MCF 10A (cell line): ENCODE measurements around the gene CDC25B. TPM values are rescaled to one million over a fixed set of nuclear protein-coding genes. Genes with fewer than 3 reads are reported as not detected.

ENCODE experiments used
- Bru-seq: library from RNA; stranded (reverse); fragments of 400-500 nt; gene quantifications from one replicate; lab custom pipeline; 2021; lab: Mats Ljungman, UMichigan
- BruChase-seq, 2 experiments: library from RNA; stranded (reverse); fragments of 400-500 nt; gene quantifications; one replicate each; lab custom pipeline; 2021; lab: Mats Ljungman, UMichigan
- BruUV-seq: library from RNA; stranded (reverse); fragments of 400-500 nt; replicated peaks from 2 replicates; lab custom pipeline; 2021; lab: Mats Ljungman, UMichigan
- CTCF ChIA-PET: fragments of 300-600 bp; sonication (Branson Sonifier 250); formaldehyde crosslinking; extraction: SDS; loops from one replicate; lab custom pipeline; 2021; ENCODE audit warnings: antibody characterized with exemption, inconsistent platforms; lab: Yijun Ruan, JAX
- POLR2A ChIA-PET: fragments of 300-600, 350-650 bp; sonication (Branson Sonifier 250); formaldehyde crosslinking; extraction: SDS; loops from one replicate; lab custom pipeline; 2020; ENCODE audit warnings: antibody characterized with exemption, inconsistent platforms; lab: Yijun Ruan, JAX
- DNase-seq: peaks from one replicate; pipeline ENCODE4 v3.0.0-alpha.2; 2018; ENCODE audit not compliant: unreplicated experiment
- H3K27ac Mint-ChIP-seq: one replicate; pipeline ENCODE4 v1.8.0; 2022; ENCODE audit warnings: mild to moderate bottlenecking, low read depth, mixed read lengths; ENCODE audit not compliant: unreplicated experiment
- H3K27me3 Mint-ChIP-seq: one replicate; pipeline ENCODE4 v1.8.0; 2022; ENCODE audit warnings: mixed read lengths; ENCODE audit not compliant: insufficient read depth, unreplicated experiment
- H3K36me3 Mint-ChIP-seq: one replicate; pipeline ENCODE4 v1.8.0; 2022; ENCODE audit warnings: mild to moderate bottlenecking, moderate library complexity, mixed read lengths; ENCODE audit not compliant: insufficient read depth, unreplicated experiment
- H3K4me1 Mint-ChIP-seq: one replicate; pipeline ENCODE4 v1.8.0; 2022; ENCODE audit warnings: mixed read lengths; ENCODE audit not compliant: insufficient read depth, unreplicated experiment
- H3K4me3 Mint-ChIP-seq: one replicate; pipeline ENCODE4 v1.8.0; 2022; ENCODE audit warnings: mild to moderate bottlenecking, moderate library complexity, mixed read lengths; ENCODE audit not compliant: unreplicated experiment
- H3K9me3 Mint-ChIP-seq: one replicate; pipeline ENCODE4 v1.8.0; 2022; ENCODE audit warnings: mixed read lengths; ENCODE audit not compliant: unreplicated experiment
- CTCF ChIP-seq: fragments of 200-600 bp; IDR thresholded peaks from one replicate; pipeline ENCODE4 v1.8.0; 2022; ENCODE audit warnings: antibody characterized with exemption, mild to moderate bottlenecking; ENCODE audit not compliant: unreplicated experiment
- intact Hi-C: fragments of 100-400 bp; cut with micrococcal nuclease; formaldehyde crosslinking; loops from 2 replicates; pipeline ENCODE4 v1.14.1; 2022
- long read RNA-seq: library from polyadenylated mRNA; stranded (forward); transcript quantifications from one replicate; pipeline ENCODE4 v2.0.0, GENCODE V29; 2022
- total RNA-seq: library from RNA; stranded (reverse); gene quantifications from 2 replicates; pipeline ENCODE4 v1.2.3, GENCODE V29; 2022

Gene CDC25B
- total RNA-seq: 134 and 137 TPM in 2 replicates
- Bru-seq, nascent RNA: percentile 72 among the genes with signal in this experiment
- percentile 88 among the genes with signal in this experiment for BruChase-seq, experiment 1, labeled RNA remaining after a 6-hour chase
- percentile 78 among the genes with signal in this experiment for BruChase-seq, experiment 2, labeled RNA remaining after a 2-hour chase
- long read RNA-seq, transcript CDC25B-201 (16 exons, 3,597 nt): major isoform, 48 of 144 reads
- long read RNA-seq, partial matches to known transcripts: 73 of 144 reads
- long read RNA-seq, other reads (novel, unspliced or antisense): 14 of 144 reads

GRCh38 chr20:3795511-3796468 is at the start of gene CDC25B:
Gene CDC25B, plus strand, starts transcription at chr20:3796310. Its CDS starts 222 bp downstream, at chr20:3796532.
- Mint-ChIP-seq H3K27ac (peak within 1 kb of the TSS; percentile 94), H3K4me1 (peaks cover 25% of the 10 kb centered on the region), H3K9me3 (no peaks in the 10 kb centered on the region), H3K27me3 (no peaks in the 10 kb centered on the region), H3K4me3 (peak within 1 kb of the TSS; percentile 97), H3K36me3 (peaks cover 37% of the 10 kb centered on the region)
- ChIA-PET CTCF (interaction anchor here (0.7 to 2.2 kb wide), 11 partner anchors 8 to 40 kb away, joined by 3 to 11 read pairs (median 5); partner anchors contain the start of genes AP5S1 and CENPB), POLR2A (interaction anchor here (0.7 to 3.2 kb wide), 9 partner anchors 10 to 306 kb away, joined by 3 to 36 read pairs (median 4); partner anchors contain the start of genes ADISSP, AP5S1 and CENPB)
- peak; percentile 95 for DNase-seq
- BruUV-seq: TSS peak; percentile 76
- intact Hi-C loops: loop anchor here (1.0 kb wide), 1 partner anchor 25 kb away; the partner anchor contains the start of gene AP5S1
- peak; percentile 45 for TF ChIP-seq CTCF

- no peak overlapping the region for H3K4me3 Mint-ChIP-seq
- peaks cover 7% of the 10 kb centered on the region for H3K36me3 Mint-ChIP-seq
- H3K27me3 Mint-ChIP-seq: peaks cover 11% of the 10 kb centered on the region
- no peaks in the 10 kb centered on the region for H3K9me3 Mint-ChIP-seq
- no peak overlapping the region for H3K27ac Mint-ChIP-seq
- no peak for DNase-seq
- BruUV-seq: no TSS peak
- intact Hi-C loops: no loop called here
- POLR2A ChIA-PET: interaction anchor here (2.4 kb wide), 1 partner anchor 20 kb away, joined by 7 read pairs; the partner anchor contains the start of gene ADISSP
- TF ChIP-seq CTCF: no peak
- CTCF ChIA-PET: interaction anchor here (0.9 to 2.3 kb wide), 8 partner anchors 10 to 72 kb away, joined by 3 to 12 read pairs (median 4); partner anchors contain the start of genes ADISSP and CENPB
- H3K4me1 Mint-ChIP-seq: no peaks in the 10 kb centered on the region
Observed at GRCh38 chr20:3747471-3747870, 48.6 kb upstream of the CDC25B start.

- no peak for DNase-seq
- Mint-ChIP-seq H3K36me3 (peaks cover 7% of the 10 kb centered on the region), H3K4me1 (no peaks in the 10 kb centered on the region), H3K27ac (no peak overlapping the region), H3K9me3 (no peaks in the 10 kb centered on the region), H3K4me3 (no peak overlapping the region), H3K27me3 (peaks cover 11% of the 10 kb centered on the region)
- ChIA-PET CTCF (interaction anchor here (0.8 to 2.3 kb wide), 10 partner anchors 9 to 109 kb away, joined by 3 to 12 read pairs (median 4); partner anchors contain the start of genes ADISSP and CENPB), POLR2A (interaction anchor here (2.4 kb wide), 1 partner anchor 19 kb away, joined by 7 read pairs; the partner anchor contains the start of gene ADISSP)
- no peak for TF ChIP-seq CTCF
- intact Hi-C loops: loop anchor here (2.0 kb wide), 1 partner anchor 31 kb away; no protein-coding TSS in a partner anchor
- BruUV-seq: no TSS peak
Observed at GRCh38 chr20:3748073-3748472, 48.0 kb upstream of the CDC25B start.
